CD8-positive, alpha-beta memory T cell (primary cell): Measurements from ENCODE around the gene TCN1. TPM values are rescaled to one million over a fixed set of nuclear protein-coding genes. Genes with fewer than 3 reads are reported as not detected.
"Not testable (repeated sequence)": the region's sequence is repeated elsewhere in the genome, so short reads cannot be mapped to it uniquely, and the experiment has no call there.

ENCODE experiments used
- CTCF ChIA-PET: fragments of 350-600 bp; sonication (Branson Sonifier 250); formaldehyde crosslinking; loops from one replicate; lab custom pipeline; 2021; ENCODE audit warnings: antibody characterized with exemption; lab: Charles Lee
- POLR2A ChIA-PET: fragments of 350-600 bp; sonication (Branson Sonifier 250); formaldehyde crosslinking; loops from one replicate; lab custom pipeline; 2021; ENCODE audit warnings: antibody characterized with exemption; lab: Charles Lee
- DNase-seq, 5 donors: peaks; one replicate each; pipeline versions ENCODE4 v3.0.0 to v3.0.0-alpha.2; 2020 to 2022; ENCODE audit warnings: mixed read lengths in 1 of 5
- H3K27ac ChIP-seq: one replicate; pipeline ENCODE4 v1.7.0; 2013; ENCODE audit warnings: low read depth, mild to moderate bottlenecking, low read length, moderate library complexity
- H3K27me3 ChIP-seq: 2 replicates; pipeline ENCODE4 v1.7.0; 2013; ENCODE audit warnings: low read length, mild to moderate bottlenecking; ENCODE audit not compliant: insufficient read depth, poor library complexity, severe bottlenecking
- H3K36me3 ChIP-seq: 2 replicates; pipeline ENCODE4 v1.7.0; 2013; ENCODE audit warnings: mild to moderate bottlenecking, low read length, moderate library complexity; ENCODE audit not compliant: insufficient read depth
- H3K4me1 ChIP-seq: 2 replicates; pipeline ENCODE4 v1.7.0; 2013; ENCODE audit warnings: mild to moderate bottlenecking, low read length, moderate library complexity; ENCODE audit not compliant: insufficient read depth
- H3K4me3 ChIP-seq: 2 replicates; pipeline ENCODE4 v1.7.0; 2013; ENCODE audit warnings: mild to moderate bottlenecking, low read length
- H3K9me3 ChIP-seq: 2 replicates; pipeline ENCODE4 v1.7.0; 2013; ENCODE audit warnings: mild to moderate bottlenecking, low read length
- H3K27ac Mint-ChIP-seq, 8 donors: one replicate each; pipeline ENCODE4 v1.8.0; 2020 to 2021; ENCODE audit warnings: mixed read lengths in 8 of 8, mild to moderate bottlenecking in 6 of 8, inconsistent platforms in 3 of 8, moderate library complexity in 3 of 8
- H3K27me3 Mint-ChIP-seq, 2 donors: one replicate each; pipeline ENCODE4 v1.8.0; 2020 to 2021; ENCODE audit warnings: mixed read lengths in 2 of 2, mild to moderate bottlenecking in 1 of 2, moderate library complexity in 1 of 2
- H3K36me3 Mint-ChIP-seq, 3 donors: one replicate each; pipeline ENCODE4 v1.8.0; 2020 to 2021; ENCODE audit warnings: mixed read lengths in 3 of 3, inconsistent platforms in 1 of 3, mild to moderate bottlenecking in 1 of 3
- H3K4me1 Mint-ChIP-seq, 3 donors: one replicate each; pipeline ENCODE4 v1.8.0; 2020 to 2021; ENCODE audit warnings: mixed read lengths in 3 of 3, inconsistent platforms in 1 of 3, mild to moderate bottlenecking in 1 of 3
- H3K4me3 Mint-ChIP-seq, 7 donors: one replicate each; pipeline ENCODE4 v1.8.0; 2020 to 2021; ENCODE audit warnings: mixed read lengths in 7 of 7, mild to moderate bottlenecking in 6 of 7, moderate library complexity in 4 of 7, inconsistent platforms in 2 of 7
- H3K9me3 Mint-ChIP-seq, 5 donors: one replicate each; pipeline ENCODE4 v1.8.0; 2020 to 2022; ENCODE audit warnings: mixed read lengths in 5 of 5, mild to moderate bottlenecking in 3 of 5, moderate library complexity in 2 of 5, inconsistent platforms in 1 of 5
- polyA plus RNA-seq: library from polyadenylated mRNA; unstranded; fragments of 300-500 nt; fragmentation: Illumina TruSeq; gene quantifications from one replicate; pipeline ENCODE4 v1.2.3, GENCODE V29; 2021
- total RNA-seq, 2 experiments: library from RNA; stranded (reverse); gene quantifications; one replicate each; pipeline ENCODE4 v1.2.3, GENCODE V29; 2021

TCN1 gene, protein sequence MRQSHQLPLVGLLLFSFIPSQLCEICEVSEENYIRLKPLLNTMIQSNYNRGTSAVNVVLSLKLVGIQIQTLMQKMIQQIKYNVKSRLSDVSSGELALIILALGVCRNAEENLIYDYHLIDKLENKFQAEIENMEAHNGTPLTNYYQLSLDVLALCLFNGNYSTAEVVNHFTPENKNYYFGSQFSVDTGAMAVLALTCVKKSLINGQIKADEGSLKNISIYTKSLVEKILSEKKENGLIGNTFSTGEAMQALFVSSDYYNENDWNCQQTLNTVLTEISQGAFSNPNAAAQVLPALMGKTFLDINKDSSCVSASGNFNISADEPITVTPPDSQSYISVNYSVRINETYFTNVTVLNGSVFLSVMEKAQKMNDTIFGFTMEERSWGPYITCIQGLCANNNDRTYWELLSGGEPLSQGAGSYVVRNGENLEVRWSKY
- not detected for total RNA-seq
- not detected for polyA plus RNA-seq

GRCh38 chr11:59866397-59866796, at the start of gene TCN1:
Gene TCN1 (minus strand): TSS chr11:59866487. CDS start chr11:59866470, 17 bp downstream.
- Mint-ChIP-seq H3K27me3 (peaks cover 10 to 26% of the 10 kb centered on the region in 2 donors), H3K36me3 (no peaks in the 10 kb centered on the region), H3K9me3 (peaks cover 0 to 15% (median 0%) of the 10 kb centered on the region in 5 donors), H3K4me1 (no peaks in the 10 kb centered on the region), H3K4me3 (no peak within 1 kb of the TSS), H3K27ac (no peak within 1 kb of the TSS)
- no peak within 1 kb of the TSS for H3K4me3 ChIP-seq
- no peaks in the 10 kb centered on the region for H3K36me3 ChIP-seq
- ChIA-PET CTCF (no interaction called here), POLR2A (no interaction called here)
- no peaks in the 10 kb centered on the region for H3K9me3 ChIP-seq
- no peaks in the 10 kb centered on the region for H3K4me1 ChIP-seq
- H3K27me3 ChIP-seq = no peaks in the 10 kb centered on the region
- H3K27ac ChIP-seq = no peak within 1 kb of the TSS
- DNase-seq = no peak

DNA sequence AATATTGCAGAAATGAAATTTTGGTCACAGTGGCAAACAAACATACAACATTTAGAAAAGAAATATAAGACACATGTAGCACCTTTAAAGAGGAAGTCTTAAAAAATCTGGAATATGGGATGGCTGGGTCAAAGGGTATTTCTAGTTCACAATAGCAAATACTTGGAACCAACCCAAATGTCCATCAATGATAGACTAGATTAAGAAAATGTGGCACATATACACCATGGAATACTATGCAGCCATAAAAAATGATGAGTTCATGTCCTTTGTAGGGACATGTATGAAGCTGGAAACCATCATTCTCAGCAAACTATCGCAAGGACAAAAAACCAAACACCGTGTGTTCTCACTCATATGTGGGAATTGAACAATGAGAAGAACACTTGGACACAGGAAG, 37.3 kb upstream of the TCN1 start:
- H3K4me1 Mint-ChIP-seq, H3K4me1 ChIP-seq, H3K4me3 Mint-ChIP-seq, H3K36me3 ChIP-seq, H3K27ac Mint-ChIP-seq, H3K9me3 ChIP-seq, H3K4me3 ChIP-seq, H3K36me3 Mint-ChIP-seq, POLR2A ChIA-PET, H3K27ac ChIP-seq, H3K9me3 Mint-ChIP-seq, H3K27me3 ChIP-seq, H3K27me3 Mint-ChIP-seq, CTCF ChIA-PET, DNase-seq: not testable (repeated sequence)

GRCh38 chr11:59901306-59901705, 35.0 kb upstream of the TCN1 start:
- H3K9me3 ChIP-seq = no peaks in the 10 kb centered on the region
- H3K4me3 ChIP-seq = no peak overlapping the region
- POLR2A ChIA-PET = no interaction called here
- H3K4me3 Mint-ChIP-seq = no peak overlapping the region
- CTCF ChIA-PET = no interaction called here
- no peaks in the 10 kb centered on the region for H3K4me1 ChIP-seq
- H3K27ac ChIP-seq = no peak overlapping the region
- peaks cover 2 to 5% of the 10 kb centered on the region in 2 donors for H3K27me3 Mint-ChIP-seq
- no peaks in the 10 kb centered on the region for H3K27me3 ChIP-seq
- no peaks in the 10 kb centered on the region for H3K36me3 Mint-ChIP-seq
- peaks cover 0 to 5% (median 0%) of the 10 kb centered on the region in 5 donors for H3K9me3 Mint-ChIP-seq
- no peak for DNase-seq
- peak overlapping the region in 1 of 8 donors; percentile 17 for H3K27ac Mint-ChIP-seq
- H3K4me1 Mint-ChIP-seq = no peaks in the 10 kb centered on the region
- H3K36me3 ChIP-seq = no peaks in the 10 kb centered on the region

DNA sequence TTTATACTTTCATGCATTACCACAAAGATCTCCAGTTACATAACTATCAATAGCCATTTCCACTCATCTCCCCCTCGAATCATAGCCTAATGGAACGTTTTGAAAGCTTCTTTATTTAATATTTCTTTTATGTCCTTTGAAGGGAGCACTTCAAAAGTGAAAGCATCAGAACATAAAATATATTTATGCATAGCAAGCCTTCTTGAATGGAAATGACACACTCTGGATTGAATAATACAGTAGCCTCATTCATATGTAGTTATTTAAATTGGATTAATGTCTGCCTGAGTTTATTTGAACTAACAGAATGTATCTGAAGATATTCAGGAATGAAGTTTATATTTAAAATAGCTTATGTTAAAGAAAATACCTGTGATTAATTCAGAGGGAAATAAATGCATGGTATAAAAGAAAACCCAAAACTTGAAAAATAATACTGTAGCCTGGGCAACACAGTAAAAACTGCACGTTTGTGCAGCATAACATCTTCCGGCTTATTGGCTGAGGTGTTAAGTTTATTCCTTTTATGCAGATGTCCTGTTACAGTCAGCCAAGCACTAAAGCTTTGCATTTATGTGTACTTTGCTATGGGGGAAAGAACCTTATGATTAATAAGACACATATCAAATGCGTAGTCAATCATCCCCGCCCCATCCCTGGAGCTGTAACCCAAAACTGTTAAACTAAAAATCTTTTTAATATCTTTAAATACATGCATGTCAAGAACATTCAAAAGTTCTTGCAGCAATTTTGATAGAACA, 34.3 kb upstream of the TCN1 start:
- H3K4me3 Mint-ChIP-seq = no peak overlapping the region

GRCh38 chr11:59899532-59899931, 33.2 kb upstream of the TCN1 start:
- Mint-ChIP-seq H3K4me1 (no peaks in the 10 kb centered on the region), H3K27me3 (peaks cover 2 to 18% of the 10 kb centered on the region in 2 donors), H3K27ac (no peak overlapping the region), H3K4me3 (no peak overlapping the region), H3K9me3 (peaks cover 0 to 5% (median 0%) of the 10 kb centered on the region in 5 donors), H3K36me3 (no peaks in the 10 kb centered on the region)
- H3K4me1 ChIP-seq = no peaks in the 10 kb centered on the region
- no peak for DNase-seq
- ChIA-PET POLR2A (no interaction called here), CTCF (no interaction called here)
- peaks cover 1% of the 10 kb centered on the region for H3K27me3 ChIP-seq
- H3K4me3 ChIP-seq = no peak overlapping the region
- H3K27ac ChIP-seq = no peak overlapping the region
- H3K9me3 ChIP-seq = no peaks in the 10 kb centered on the region
- no peaks in the 10 kb centered on the region for H3K36me3 ChIP-seq

More for the DNA sequence above, 34.3 kb upstream of the TCN1 start:
- POLR2A ChIA-PET = no interaction called here
- Mint-ChIP-seq H3K4me1 (no peaks in the 10 kb centered on the region), H3K27ac (no peak overlapping the region), H3K36me3 (no peaks in the 10 kb centered on the region), H3K27me3 (peaks cover 2 to 10% of the 10 kb centered on the region in 2 donors), H3K9me3 (peaks cover 0 to 5% (median 0%) of the 10 kb centered on the region in 5 donors)
- H3K9me3 ChIP-seq = no peaks in the 10 kb centered on the region
- H3K27me3 ChIP-seq = no peaks in the 10 kb centered on the region
- no peak for DNase-seq
- H3K4me1 ChIP-seq = no peaks in the 10 kb centered on the region
- H3K4me3 ChIP-seq = no peak overlapping the region
- no peak overlapping the region for H3K27ac ChIP-seq
- CTCF ChIA-PET = interaction anchor here (0.5 kb wide), 1 partner anchor 71 kb away, joined by 3 read pairs; no protein-coding TSS in a partner anchor
- no peaks in the 10 kb centered on the region for H3K36me3 ChIP-seq

GRCh38 chr11:59898650-59899049, 32.4 kb upstream of the TCN1 start:
- H3K4me1 Mint-ChIP-seq = no peaks in the 10 kb centered on the region
- Histone ChIP-seq H3K9me3 (no peaks in the 10 kb centered on the region), H3K27me3 (peaks cover 6% of the 10 kb centered on the region), H3K4me1 (no peaks in the 10 kb centered on the region), H3K27ac (no peak overlapping the region), H3K36me3 (no peaks in the 10 kb centered on the region), H3K4me3 (no peak overlapping the region)
- no peaks in the 10 kb centered on the region for H3K36me3 Mint-ChIP-seq
- ChIA-PET CTCF (no interaction called here), POLR2A (no interaction called here)
- H3K4me3 Mint-ChIP-seq = no peak overlapping the region
- no peak for DNase-seq
- H3K9me3 Mint-ChIP-seq = peaks cover 0 to 5% (median 0%) of the 10 kb centered on the region in 5 donors
- H3K27me3 Mint-ChIP-seq = peaks cover 2 to 27% of the 10 kb centered on the region in 2 donors
- H3K27ac Mint-ChIP-seq = no peak overlapping the region

GRCh38 chr11:59898046-59898445, 31.8 kb upstream of the TCN1 start:
- Mint-ChIP-seq H3K4me1 (no peaks in the 10 kb centered on the region), H3K27me3 (peaks cover 4 to 31% of the 10 kb centered on the region in 2 donors), H3K36me3 (no peaks in the 10 kb centered on the region), H3K27ac (no peak overlapping the region), H3K9me3 (peaks cover 0 to 3% (median 0%) of the 10 kb centered on the region in 5 donors), H3K4me3 (no peak overlapping the region)
- H3K36me3 ChIP-seq = no peaks in the 10 kb centered on the region
- H3K27ac ChIP-seq = no peak overlapping the region
- no peak overlapping the region for H3K4me3 ChIP-seq
- POLR2A ChIA-PET = no interaction called here
- CTCF ChIA-PET = no interaction called here
- H3K27me3 ChIP-seq = peaks cover 6% of the 10 kb centered on the region
- H3K4me1 ChIP-seq = no peaks in the 10 kb centered on the region
- no peaks in the 10 kb centered on the region for H3K9me3 ChIP-seq
- no peak for DNase-seq

- Histone ChIP-seq H3K36me3 (no peaks in the 10 kb centered on the region), H3K27ac (no peak overlapping the region), H3K27me3 (peaks cover 6% of the 10 kb centered on the region), H3K4me1 (no peaks in the 10 kb centered on the region), H3K9me3 (peaks cover 3% of the 10 kb centered on the region), H3K4me3 (no peak overlapping the region)
- POLR2A ChIA-PET = no interaction called here
- Mint-ChIP-seq H3K27me3 (peaks cover 5 to 31% of the 10 kb centered on the region in 2 donors), H3K9me3 (peaks cover 9 to 16% (median 14%) of the 10 kb centered on the region in 5 donors), H3K27ac (no peak overlapping the region), H3K36me3 (peaks cover 0 to 4% (median 0%) of the 10 kb centered on the region in 3 donors), H3K4me3 (no peak overlapping the region), H3K4me1 (no peaks in the 10 kb centered on the region)
- CTCF ChIA-PET = no interaction called here
- no peak for DNase-seq
These were observed 28.3 kb upstream of the TCN1 start for GRCh38 chr11:59894616-59895015.
